ENCODE data around the gene MYO16.

MYO16 gene

DNA sequence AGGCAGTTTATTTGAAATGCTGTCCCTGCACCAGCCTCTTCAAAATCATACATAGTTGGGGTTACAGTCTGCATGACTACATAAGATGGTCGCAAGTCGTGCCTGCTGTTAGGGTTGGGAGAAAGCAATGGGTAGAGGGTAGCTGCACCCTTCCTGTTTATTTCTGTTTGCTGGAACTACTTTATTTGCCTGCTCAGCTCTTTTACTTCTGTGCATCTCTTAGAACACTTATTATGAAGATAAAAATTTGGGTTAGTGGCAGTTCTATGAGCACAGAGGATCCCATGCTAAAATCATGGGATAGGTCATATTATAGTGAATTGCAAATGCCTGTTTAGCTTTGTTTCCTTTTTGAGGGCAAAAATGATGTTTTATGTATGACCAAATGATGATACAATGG, 160.1 kb downstream of the MYO16 start:
- no peak for DNase-seq (ENCODE audit: low read depth in 4 of 4, low spot score in 1 of 4)

GRCh38 chr13:108795841-108796240, 166.4 kb downstream of the MYO16 start:
- no peak for DNase-seq (ENCODE audit: low read depth in 4 of 4, low spot score in 1 of 4)

DNA sequence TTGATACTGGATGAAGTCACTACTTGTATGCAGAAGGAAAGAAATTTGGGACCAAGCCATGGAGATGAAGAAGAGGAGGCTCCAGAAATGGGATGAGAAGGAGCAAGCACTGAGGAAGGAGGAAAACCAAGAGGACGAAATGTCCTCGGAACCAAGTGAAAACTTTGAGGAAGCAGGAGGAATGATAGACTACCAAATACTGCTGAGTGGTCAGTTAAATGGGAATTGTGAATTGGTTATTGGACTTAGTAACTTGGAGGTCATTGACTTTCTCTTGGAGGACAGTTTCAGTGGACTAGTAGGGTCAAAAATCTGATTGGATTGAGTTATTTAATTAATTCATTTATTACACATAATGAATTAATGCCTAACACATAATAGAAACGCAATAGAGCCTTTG, 167.9 kb downstream of the MYO16 start:
- no peak for DNase-seq (ENCODE audit: low read depth in 4 of 4, low spot score in 1 of 4)

- DNase-seq (ENCODE audit: low read depth in 4 of 4, low spot score in 1 of 4) = no peak
Observed at GRCh38 chr13:108807841-108808240, 178.4 kb downstream of the MYO16 start.

DNA sequence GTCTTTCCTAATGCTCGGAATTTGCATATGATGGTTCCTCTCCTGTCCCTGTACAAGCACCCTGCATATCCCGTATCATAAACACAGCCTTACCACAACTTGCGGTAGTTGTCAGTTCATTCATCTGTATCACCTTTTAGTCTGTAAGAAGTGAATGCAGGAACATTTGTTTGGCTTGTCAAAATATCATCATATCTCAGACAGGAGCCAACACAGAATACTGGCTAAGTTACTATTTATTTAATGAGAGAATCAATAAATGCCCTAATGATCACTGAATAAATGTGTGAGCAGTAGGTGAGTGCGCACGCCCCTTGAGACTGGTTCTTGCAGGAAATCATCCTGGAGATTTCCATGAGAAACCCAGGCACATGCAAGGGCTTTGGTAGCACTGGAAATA, 182.8 kb downstream of the MYO16 start:
- no peak for DNase-seq (ENCODE audit: low read depth in 4 of 4, low spot score in 1 of 4)

DNA sequence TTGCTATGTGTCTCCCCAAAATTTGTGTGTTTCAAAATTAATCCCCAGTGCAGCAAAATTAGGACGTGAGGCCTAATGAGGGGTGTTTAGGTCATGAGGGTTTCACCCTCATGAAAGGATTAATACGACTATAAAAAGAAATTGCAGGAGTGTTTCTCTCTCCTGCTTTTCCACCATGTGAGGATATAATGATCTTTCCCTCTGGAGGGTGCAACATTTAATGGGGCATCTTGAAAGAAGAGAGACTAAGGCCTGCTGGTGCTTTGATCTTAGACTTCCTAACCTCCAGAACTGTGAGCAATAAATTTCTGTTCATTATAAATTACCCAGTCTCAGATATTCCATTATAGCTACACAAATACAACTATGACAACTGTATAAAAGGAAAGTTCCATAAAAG, 183.2 kb downstream of the MYO16 start:
- no peak for DNase-seq (ENCODE audit: low read depth in 4 of 4, low spot score in 1 of 4)

GRCh38 chr13:108813587-108814170, 184.3 kb downstream of the MYO16 start:
- no peak for DNase-seq (ENCODE audit: low read depth in 4 of 4, low spot score in 1 of 4)

DNA sequence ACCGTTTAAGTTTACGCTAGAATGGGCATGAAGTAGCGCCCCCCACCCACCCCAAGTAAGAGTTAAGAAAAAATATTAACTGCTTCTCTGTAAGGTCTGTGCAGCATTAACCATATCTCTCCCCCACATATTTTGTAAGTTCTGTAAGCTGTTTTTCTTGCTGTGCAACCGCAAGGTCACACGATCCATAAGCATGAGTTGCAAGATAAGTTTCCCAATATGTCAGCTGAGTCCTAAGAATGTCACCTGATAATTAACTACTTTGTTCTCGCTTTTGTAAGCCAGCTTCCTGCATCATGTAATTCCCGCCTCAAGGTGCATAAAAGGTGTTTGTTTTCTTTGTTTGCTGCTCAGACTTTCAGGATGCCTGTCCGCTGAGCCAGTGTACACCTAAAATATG, 187.0 kb downstream of the MYO16 start:
- DNase-seq (ENCODE audit: low read depth in 4 of 4, low spot score in 1 of 4) = no peak

- no peak for DNase-seq (ENCODE audit: low read depth in 4 of 4, low spot score in 1 of 4)
Observed at GRCh38 chr13:108827646-108828045, 198.2 kb downstream of the MYO16 start.

GRCh38 chr13:108828086-108828815, 198.8 kb downstream of the MYO16 start:
- no peak for DNase-seq (ENCODE audit: low read depth in 4 of 4, low spot score in 1 of 4)

- no peak for DNase-seq (ENCODE audit: low read depth in 4 of 4, low spot score in 1 of 4)
Observed at GRCh38 chr13:108830916-108831315, 201.5 kb downstream of the MYO16 start.

DNA sequence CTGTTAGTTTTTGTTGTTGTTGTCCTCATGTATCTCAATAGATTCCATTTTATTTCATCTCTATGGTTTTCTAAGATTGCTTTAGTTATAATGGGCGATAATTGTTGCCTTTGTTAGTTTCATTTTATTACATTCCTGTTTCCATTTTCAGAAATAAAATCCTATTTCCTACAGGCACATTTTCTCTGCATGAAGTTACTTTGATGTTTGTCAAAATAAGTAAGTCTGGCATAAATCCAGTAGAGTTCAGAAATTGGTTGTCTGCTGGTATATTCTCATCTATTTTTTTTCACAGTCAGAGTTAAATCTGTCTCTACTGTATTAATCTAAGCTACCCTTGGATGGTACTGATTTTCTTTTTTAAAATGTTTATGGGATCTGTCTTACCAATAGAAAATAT, 204.1 kb downstream of the MYO16 start:
- no peak for DNase-seq (ENCODE audit: low read depth in 4 of 4, low spot score in 1 of 4)

DNA sequence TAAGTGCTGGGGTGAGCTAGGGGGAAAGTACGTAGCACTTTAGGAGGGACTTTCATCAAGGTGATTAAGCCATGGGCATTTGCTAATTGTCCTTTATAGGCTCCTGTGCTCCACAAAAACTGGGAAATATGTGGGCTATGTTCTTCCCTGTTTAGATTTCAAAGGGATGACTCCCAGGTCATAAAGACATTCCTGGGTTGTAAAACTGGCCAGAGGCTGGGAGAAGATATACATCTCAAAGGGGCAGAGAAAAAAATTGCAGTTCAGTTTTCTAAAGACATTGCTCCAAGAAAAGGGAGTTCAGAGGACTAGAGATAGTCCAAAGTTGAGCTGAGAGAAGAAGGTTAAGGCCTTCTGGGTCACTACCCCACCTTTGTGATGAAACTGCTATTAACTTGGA, 204.8 kb downstream of the MYO16 start:
- DNase-seq (ENCODE audit: low read depth in 4 of 4, low spot score in 1 of 4) = no peak

DNA sequence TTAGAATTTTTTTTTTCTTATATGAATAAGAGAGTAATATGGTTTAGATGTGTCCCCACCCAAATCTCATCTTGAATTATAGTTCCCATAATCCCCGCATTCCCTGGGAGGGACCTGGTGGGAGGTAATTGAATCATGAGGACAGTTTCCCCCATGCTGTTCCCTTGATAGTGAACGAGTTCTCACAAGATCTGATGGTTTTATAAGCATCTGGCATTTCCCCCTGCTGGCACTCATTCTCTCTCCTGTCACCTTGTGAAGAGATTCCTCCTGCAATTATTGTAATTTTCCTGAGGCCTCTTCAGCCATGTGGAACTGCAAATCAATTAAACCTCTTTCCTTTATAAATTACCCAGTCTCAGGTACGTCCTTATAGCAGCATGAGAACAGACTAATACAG, 205.7 kb downstream of the MYO16 start:
- no peak for DNase-seq (ENCODE audit: low read depth in 4 of 4, low spot score in 1 of 4)

DNA sequence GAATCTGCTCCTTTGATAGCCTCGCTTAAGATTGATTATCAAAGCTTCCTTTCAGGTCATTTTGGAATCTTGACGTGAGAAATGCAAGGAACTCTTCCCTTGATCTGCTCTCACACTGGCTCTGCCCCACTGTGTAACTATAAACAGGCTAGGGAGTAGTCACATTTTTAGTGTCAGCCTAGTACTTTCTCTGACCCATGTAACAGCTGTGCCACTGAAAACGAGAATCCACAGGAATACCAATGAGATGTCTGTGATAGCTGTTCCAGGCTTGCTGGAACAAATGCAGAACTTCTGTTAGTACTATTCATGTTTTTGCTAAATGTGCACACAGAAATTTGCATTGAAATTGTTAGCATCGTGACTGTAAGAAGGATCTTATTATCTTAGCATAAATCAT, 221.3 kb downstream of the MYO16 start:
- DNase-seq (ENCODE audit: low read depth in 4 of 4, low spot score in 1 of 4) = no peak

- no peak for DNase-seq (ENCODE audit: low read depth in 4 of 4, low spot score in 1 of 4)
Observed at GRCh38 chr13:108851660-108852059, 222.2 kb downstream of the MYO16 start.

DNA sequence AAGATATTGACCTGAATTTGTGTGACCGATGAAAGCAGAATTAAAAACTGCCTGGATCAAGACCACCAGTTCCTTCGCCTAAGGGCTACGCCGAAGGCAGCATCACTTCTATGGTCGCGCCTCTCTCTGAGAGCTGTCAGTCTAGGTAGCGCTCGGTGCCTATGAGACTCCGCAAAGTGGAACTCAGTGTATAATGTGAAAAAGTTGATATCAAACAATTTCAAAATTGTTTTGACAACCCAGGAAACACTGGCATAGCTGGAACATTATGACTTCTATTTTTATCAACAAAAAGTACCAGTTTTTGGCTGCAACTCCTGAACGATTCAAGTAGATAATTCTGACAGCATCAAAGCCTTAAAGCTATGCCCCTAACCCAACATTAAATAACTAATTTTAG, 223.6 kb downstream of the MYO16 start:
- no peak for DNase-seq (ENCODE audit: low read depth in 4 of 4, low spot score in 1 of 4)

DNA sequence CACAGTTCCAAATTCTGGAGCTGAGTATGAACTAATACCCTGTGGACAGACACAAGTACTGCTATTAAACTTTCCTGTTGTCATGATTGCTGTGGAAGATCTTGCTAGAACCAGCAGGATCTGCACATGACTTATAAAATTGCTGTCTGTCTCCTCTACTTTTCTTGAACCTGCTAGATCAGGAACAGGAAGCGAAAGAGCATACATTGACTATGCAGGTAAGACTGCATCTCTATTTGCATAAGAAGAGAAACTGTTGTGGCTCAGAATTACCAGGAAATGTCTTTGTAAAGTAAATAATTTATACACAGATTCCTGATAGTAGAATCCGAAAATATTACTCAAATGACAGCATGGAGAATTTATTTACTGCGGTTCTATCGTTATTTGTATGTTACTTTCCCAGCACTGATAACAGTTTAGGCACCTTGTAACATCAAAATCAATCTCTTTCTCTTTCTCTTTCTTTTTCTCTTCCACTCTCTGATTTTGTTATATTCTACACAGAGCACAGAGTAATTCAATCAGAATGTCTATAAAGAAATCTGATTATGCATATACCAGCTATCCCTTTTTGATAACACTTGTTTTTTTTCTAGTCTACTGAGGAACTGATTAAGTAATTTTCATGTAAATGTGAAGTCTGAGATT, 226.5 kb downstream of the MYO16 start:
- no peak for DNase-seq (ENCODE audit: low read depth in 4 of 4, low spot score in 1 of 4)

DNA sequence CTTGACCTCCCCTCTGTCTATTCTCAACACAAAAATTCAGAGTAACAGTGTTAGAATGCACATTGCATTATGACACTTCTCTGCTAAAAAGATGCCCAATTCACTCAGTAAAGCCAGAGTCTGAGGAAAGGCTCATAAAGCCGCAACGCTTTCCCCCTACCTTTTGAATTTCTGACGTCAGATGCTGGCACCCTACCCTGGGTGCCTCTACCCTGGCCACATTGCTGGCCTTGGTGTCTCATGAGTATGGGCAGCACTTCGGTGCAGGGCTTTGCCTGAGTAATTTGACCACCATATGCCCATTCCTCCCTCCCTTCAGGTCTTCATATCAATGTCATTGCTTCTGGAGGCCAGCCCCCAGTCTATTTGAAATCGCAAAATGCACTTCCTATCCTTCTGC, 229.3 kb downstream of the MYO16 start:
- DNase-seq (ENCODE audit: low read depth in 4 of 4, low spot score in 1 of 4) = no peak

DNA sequence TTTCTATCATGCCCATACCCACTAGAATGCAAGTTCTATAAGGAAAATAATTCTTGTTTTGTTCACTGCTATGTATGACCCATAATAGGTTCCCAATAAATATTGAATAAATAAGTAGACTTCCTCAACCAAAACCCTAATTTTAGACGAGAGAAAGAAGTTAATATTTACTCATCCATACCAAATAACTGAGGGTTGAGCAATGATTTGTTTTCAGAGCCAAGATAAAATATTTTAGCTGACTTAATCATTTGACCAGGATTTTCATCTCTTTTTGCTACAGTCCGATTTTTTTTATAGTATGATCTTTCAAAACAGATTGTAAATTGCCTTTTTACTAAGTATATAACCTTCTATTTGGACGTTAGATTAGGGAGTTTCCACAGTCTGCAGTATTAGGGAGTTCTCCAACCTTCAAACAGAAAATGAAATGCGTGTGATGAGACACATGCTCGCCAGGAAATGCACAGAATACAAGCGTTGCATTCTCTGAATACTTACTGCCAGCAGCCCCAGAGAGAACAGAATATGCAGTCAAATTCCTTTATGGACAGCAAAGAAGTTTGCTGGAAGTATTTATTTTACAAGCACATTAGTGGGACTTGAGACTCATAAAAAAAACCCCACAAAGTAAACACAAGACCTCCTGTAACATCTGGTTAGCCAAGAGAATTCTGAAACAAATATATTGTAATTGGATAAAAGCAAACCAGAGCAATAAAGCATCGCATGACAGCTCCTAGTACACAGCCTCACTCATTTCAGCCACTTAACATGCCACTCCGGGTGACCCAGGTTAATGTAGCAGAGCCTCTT, 230.0 kb downstream of the MYO16 start:
- no peak for DNase-seq (ENCODE audit: low read depth in 4 of 4, low spot score in 1 of 4)

GRCh38 chr13:108860418-108860817, 231.0 kb downstream of the MYO16 start:
- no peak for DNase-seq (ENCODE audit: low read depth in 4 of 4, low spot score in 1 of 4)

GRCh38 chr13:108877300-108877699, 247.9 kb downstream of the MYO16 start:
- no peak for DNase-seq (ENCODE audit: low read depth in 4 of 4, low spot score in 1 of 4)
